Left lung (tissue), 10 donors: ENCODE results near the gene SORCS3. TPM values are rescaled to one million over a fixed set of nuclear protein-coding genes. Genes with fewer than 3 reads are reported as not detected.

Experiments
- ATAC-seq: fragments of 200-7000 bp; cut with Tn5 transposase; one replicate; pipeline ENCODE4 v1.9.1; 2020; ENCODE audit warnings: moderate library complexity
- DNase-seq, 4 donors: peaks; one replicate each; pipeline ENCODE4 v3.0.0-alpha.2; 2013 to 2020
- H3K27ac ChIP-seq, 2 donors: fragments of 200-600 bp; sonication (generic) in 1 of 2; one replicate each; pipeline versions ENCODE4 v1.5.0 to v1.8.0; 2020 to 2021
- H3K27me3 ChIP-seq, 2 donors: fragments of 200-600 bp; sonication (generic) in 1 of 2; one replicate each; pipeline versions ENCODE4 v1.5.0 to v1.8.0; 2020 to 2021
- H3K36me3 ChIP-seq, 2 donors: fragments of 200-600 bp; sonication (generic) in 1 of 2; one replicate each; pipeline versions ENCODE4 v1.5.0 to v1.8.0; 2020 to 2021
- H3K4me1 ChIP-seq, 2 donors: fragments of 200-600 bp; one replicate each; pipeline ENCODE4 v1.8.0; 2021
- H3K4me3 ChIP-seq, 2 donors: fragments of 200-600 bp; sonication (generic) in 1 of 2; one replicate each; pipeline versions ENCODE4 v1.5.0 to v1.8.0; 2020 to 2021; ENCODE audit warnings: mild to moderate bottlenecking in 1 of 2
- H3K9me3 ChIP-seq, 2 donors: fragments of 200-600 bp; sonication (generic) in 1 of 2; one replicate each; pipeline versions ENCODE4 v1.5.0 to v1.8.0; 2020 to 2021
- intact Hi-C, 2 donors: fragments of 100-400 bp; cut with DNase I; formaldehyde crosslinking; loops; one replicate each; pipeline versions ENCODE4 v1.11.2 to v1.14.2; 2022
- polyA plus RNA-seq, 6 donors: library from polyadenylated mRNA; unstranded; fragments of 120-200 nt; gene quantifications; one replicate each; pipeline ENCODE4 v1.2.1, GENCODE V29; 2013; ENCODE audit not compliant: insufficient read length in 6 of 6
- total RNA-seq, 2 donors: library from RNA; stranded (reverse); fragmentation: NEBNext Ultra II Directional; extraction: Animal tissue kit (Norgen Biotek cat#: 25700); gene quantifications; one replicate each; pipeline ENCODE4 v1.2.1, GENCODE V29; 2021
- TF ChIP-seq, protein P1 (sequence below), 2 donors: fragments of 200-600 bp; sonication (generic) in 1 of 2; IDR thresholded peaks; one replicate each; pipeline versions ENCODE4 v1.5.0 to v1.8.0; 2021; ENCODE audit warnings: antibody characterized with exemption in 2 of 2
- donor health status: DM: no; HTN: yes; CAD: no.
- donor health status: DM: no; HTN: no; CAD: no.

Gene SORCS3
- total and polyA plus RNA-seq, 8 donors = 0.05 to 0.24 (median 0.06) TPM; not detected in 2

DNA sequence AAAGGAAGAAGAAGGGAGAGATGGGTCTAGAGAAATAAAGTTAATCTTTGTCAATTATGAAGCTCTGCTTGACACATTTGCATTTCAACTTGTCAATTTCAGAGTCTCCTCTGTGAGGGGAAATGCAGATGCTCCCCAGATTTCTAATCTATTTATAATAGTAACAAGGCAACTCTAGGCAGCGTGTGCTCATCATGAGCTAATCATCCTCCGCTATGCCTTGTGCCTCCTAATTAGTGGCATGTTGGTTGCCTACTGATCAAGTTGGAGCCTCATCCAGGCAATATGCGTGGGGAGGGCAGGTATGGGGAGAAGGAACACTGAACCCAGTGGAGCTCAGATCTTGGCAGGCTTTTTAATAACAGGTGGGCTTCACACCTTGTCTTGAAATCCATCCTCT, 628.6 kb downstream of the SORCS3 start:
- H3K9me3 ChIP-seq = no peaks in the 10 kb centered on the region
- no peak overlapping the region for H3K27ac ChIP-seq
- TF ChIP-seq, protein P1, sequence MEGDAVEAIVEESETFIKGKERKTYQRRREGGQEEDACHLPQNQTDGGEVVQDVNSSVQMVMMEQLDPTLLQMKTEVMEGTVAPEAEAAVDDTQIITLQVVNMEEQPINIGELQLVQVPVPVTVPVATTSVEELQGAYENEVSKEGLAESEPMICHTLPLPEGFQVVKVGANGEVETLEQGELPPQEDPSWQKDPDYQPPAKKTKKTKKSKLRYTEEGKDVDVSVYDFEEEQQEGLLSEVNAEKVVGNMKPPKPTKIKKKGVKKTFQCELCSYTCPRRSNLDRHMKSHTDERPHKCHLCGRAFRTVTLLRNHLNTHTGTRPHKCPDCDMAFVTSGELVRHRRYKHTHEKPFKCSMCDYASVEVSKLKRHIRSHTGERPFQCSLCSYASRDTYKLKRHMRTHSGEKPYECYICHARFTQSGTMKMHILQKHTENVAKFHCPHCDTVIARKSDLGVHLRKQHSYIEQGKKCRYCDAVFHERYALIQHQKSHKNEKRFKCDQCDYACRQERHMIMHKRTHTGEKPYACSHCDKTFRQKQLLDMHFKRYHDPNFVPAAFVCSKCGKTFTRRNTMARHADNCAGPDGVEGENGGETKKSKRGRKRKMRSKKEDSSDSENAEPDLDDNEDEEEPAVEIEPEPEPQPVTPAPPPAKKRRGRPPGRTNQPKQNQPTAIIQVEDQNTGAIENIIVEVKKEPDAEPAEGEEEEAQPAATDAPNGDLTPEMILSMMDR (IDR thresholded peaks at IDR 0.05) = no peak
- no peak for DNase-seq
- intact Hi-C loops = no loop called here
- no peaks in the 10 kb centered on the region for H3K27me3 ChIP-seq
- H3K4me3 ChIP-seq = no peak overlapping the region
- no peak for ATAC-seq
- H3K4me1 ChIP-seq = no peaks in the 10 kb centered on the region
- H3K36me3 ChIP-seq = no peaks in the 10 kb centered on the region

DNA sequence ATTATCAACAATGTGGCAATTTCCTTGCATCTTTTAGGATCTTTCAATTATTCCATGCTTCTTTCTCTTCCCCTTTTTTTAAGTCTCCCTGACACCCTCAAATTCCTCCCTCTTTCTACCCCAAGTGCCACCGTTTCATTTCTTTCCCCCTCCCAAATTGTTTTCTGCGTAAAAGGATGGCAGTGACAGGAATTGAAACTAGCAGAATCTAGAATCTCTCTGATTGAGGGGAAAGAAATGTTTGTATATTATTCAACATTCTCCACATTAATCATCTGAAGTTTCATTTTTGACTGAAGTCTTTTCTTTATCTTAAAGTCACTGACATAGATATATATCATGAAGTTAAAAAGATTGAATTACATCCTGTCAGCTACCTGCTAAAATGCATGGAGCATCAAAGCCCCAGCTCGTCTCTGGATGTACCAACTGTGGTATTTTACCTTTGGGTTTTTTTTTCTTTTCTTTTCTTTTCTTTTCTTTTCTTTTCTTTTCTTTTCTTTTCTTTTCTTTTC, 633.5 kb downstream of the SORCS3 start:
- TF ChIP-seq, protein P1 (IDR thresholded peaks at IDR 0.05) = no peak
- intact Hi-C loops = no loop called here
- Histone ChIP-seq H3K4me3 (no peak overlapping the region), H3K27me3 (no peaks in the 10 kb centered on the region), H3K9me3 (no peaks in the 10 kb centered on the region), H3K27ac (no peak overlapping the region), H3K36me3 (no peaks in the 10 kb centered on the region), H3K4me1 (no peaks in the 10 kb centered on the region)
- DNase-seq (no peak), ATAC-seq (no peak)

DNA sequence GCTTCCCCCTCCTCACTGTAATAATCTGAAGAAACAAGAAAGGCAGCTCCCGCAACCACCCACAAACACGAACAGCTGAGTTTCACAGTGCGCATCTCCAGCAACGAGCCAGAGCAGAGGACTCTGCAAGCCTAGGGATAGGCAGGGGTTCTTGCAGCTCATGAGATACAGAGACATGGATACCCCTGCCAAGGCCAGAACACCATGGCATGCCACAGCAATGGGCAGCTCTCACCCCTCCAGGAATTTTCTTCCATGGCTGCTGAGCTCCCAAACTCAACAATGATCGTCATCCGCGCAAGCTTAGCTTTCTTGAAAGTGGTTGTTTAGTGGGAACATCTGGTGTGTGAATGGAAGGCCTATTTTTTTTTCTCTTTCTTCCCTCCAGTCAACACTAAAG, 637.3 kb downstream of the SORCS3 start:
- H3K4me3 ChIP-seq = no peak overlapping the region
- no peaks in the 10 kb centered on the region for H3K36me3 ChIP-seq
- no peaks in the 10 kb centered on the region for H3K9me3 ChIP-seq
- intact Hi-C loops = no loop called here
- H3K4me1 ChIP-seq = no peaks in the 10 kb centered on the region
- DNase-seq (no peak), ATAC-seq (no peak)
- TF ChIP-seq, protein P1 (IDR thresholded peaks at IDR 0.05) = no peak
- no peaks in the 10 kb centered on the region for H3K27me3 ChIP-seq
- no peak overlapping the region for H3K27ac ChIP-seq

DNA sequence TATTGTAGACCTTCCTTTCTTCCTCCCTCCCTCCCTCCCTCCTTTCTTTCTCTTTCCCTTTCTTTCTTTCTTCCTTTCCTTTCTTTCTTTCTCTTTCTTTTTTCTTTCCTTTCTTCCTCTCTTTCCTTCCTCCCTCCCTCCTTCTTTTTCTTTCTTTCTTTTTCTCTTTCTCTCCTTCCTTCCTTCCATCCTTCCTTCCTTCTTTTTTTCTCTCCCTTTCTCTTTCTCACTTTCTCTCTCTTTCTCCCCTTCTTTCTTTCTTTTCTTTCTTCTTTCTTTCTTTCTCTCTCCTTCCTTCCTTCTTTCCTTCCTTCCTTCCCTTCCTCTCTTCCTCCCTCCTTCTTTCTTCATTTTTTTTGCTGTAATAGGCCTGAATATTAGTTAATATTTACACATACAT, 638.0 kb downstream of the SORCS3 start:
- Histone ChIP-seq H3K9me3 (no peaks in the 10 kb centered on the region), H3K27ac (no peak overlapping the region), H3K4me3 (no peak overlapping the region), H3K27me3 (no peaks in the 10 kb centered on the region), H3K4me1 (no peaks in the 10 kb centered on the region), H3K36me3 (no peaks in the 10 kb centered on the region)
- TF ChIP-seq, protein P1 (IDR thresholded peaks at IDR 0.05) = no peak
- intact Hi-C loops = no loop called here
- ATAC-seq = no peak
- DNase-seq = no peak

DNA sequence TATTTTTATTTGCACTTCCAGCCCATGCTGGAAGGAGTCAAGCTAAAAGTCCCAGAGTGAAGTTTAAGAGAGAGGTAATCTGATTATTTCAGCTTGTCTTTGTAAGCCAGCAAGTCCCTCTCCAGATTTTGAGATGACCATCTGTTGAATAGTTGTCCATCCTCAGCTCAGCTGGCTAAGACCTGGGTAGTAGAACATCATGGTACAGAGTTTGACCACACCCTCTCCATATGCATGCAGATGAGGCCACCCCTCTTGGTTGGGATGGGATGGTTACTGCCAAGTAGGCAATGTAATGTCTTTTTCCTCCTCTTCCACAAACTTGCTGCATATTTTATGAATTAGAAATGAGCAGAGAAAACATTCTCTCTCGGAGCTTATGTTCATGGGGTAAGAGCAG, 639.8 kb downstream of the SORCS3 start:
- TF ChIP-seq, protein P1 (IDR thresholded peaks at IDR 0.05) = no peak
- no peak for ATAC-seq
- H3K4me1 ChIP-seq = no peaks in the 10 kb centered on the region
- no peak overlapping the region for H3K4me3 ChIP-seq
- DNase-seq = no peak
- no peaks in the 10 kb centered on the region for H3K9me3 ChIP-seq
- H3K27me3 ChIP-seq = no peaks in the 10 kb centered on the region
- no peaks in the 10 kb centered on the region for H3K36me3 ChIP-seq
- intact Hi-C loops = no loop called here
- no peak overlapping the region for H3K27ac ChIP-seq
